DMS 273 treated with DMSO at 0.1 percent for 48 hours (cell line): Measurements from ENCODE around the gene RPS6KA4.
A peak's percentile ranks its signal among the peaks of the same experiment; 100 is the strongest.
"Not testable (repeated sequence)": the region's sequence is repeated elsewhere in the genome, so short reads cannot be mapped to it uniquely, and the experiment has no call there.

ENCODE experiments used
- DNase-seq: peaks from one replicate; lab custom pipeline; 2025; lab: John Stamatoyannopoulos, UW

Gene RPS6KA4

GRCh38 chr11:64387916-64388315 is 29.0 kb downstream of the RPS6KA4 start:
- no peak for DNase-seq

GRCh38 chr11:64388894-64389293 is 29.9 kb downstream of the RPS6KA4 start:
- no peak for DNase-seq

- no peak for DNase-seq
These were observed 30.9 kb downstream of the RPS6KA4 start for GRCh38 chr11:64389851-64390250.

GRCh38 chr11:64390558-64390957 is 31.6 kb downstream of the RPS6KA4 start:
- no peak for DNase-seq

- DNase-seq = no peak
These were observed 32.9 kb downstream of the RPS6KA4 start for GRCh38 chr11:64391839-64392238.

- no peak for DNase-seq
These were observed 36.6 kb downstream of the RPS6KA4 start for GRCh38 chr11:64395545-64396078.

- no peak for DNase-seq
These were observed 37.2 kb downstream of the RPS6KA4 start for GRCh38 chr11:64396079-64396591.

- DNase-seq = no peak
These were observed 41.1 kb downstream of the RPS6KA4 start for GRCh38 chr11:64400102-64400501.

- no peak for DNase-seq
These were observed 41.7 kb downstream of the RPS6KA4 start for GRCh38 chr11:64400667-64401066.

GRCh38 chr11:64401775-64402174 is 42.8 kb downstream of the RPS6KA4 start:
- no peak for DNase-seq

GRCh38 chr11:64403106-64403505 is 44.1 kb downstream of the RPS6KA4 start:
- DNase-seq = no peak

GRCh38 chr11:64406221-64406946 is 47.4 kb downstream of the RPS6KA4 start:
- DNase-seq = no peak

GRCh38 chr11:64407221-64407620 is 48.3 kb downstream of the RPS6KA4 start:
- DNase-seq = no peak

- DNase-seq = no peak
These were observed 48.7 kb downstream of the RPS6KA4 start for GRCh38 chr11:64407630-64408029.

GRCh38 chr11:64409278-64409677 is 50.3 kb downstream of the RPS6KA4 start:
- DNase-seq = no peak

GRCh38 chr11:64409707-64410403 is 50.9 kb downstream of the RPS6KA4 start:
- peak; percentile 92 for DNase-seq

GRCh38 chr11:64410404-64410734 is 51.4 kb downstream of the RPS6KA4 start:
- DNase-seq = no peak

- no peak for DNase-seq
These were observed 54.5 kb downstream of the RPS6KA4 start for GRCh38 chr11:64413417-64413816.

GRCh38 chr11:64415286-64415685 is 56.3 kb downstream of the RPS6KA4 start:
- DNase-seq = no peak

- DNase-seq = no peak
These were observed 57.2 kb downstream of the RPS6KA4 start for GRCh38 chr11:64415996-64416728.

- DNase-seq = not testable (repeated sequence)
These were observed 59.3 kb downstream of the RPS6KA4 start for GRCh38 chr11:64418233-64418632.

GRCh38 chr11:64419257-64419790 is 60.4 kb downstream of the RPS6KA4 start:
- no peak for DNase-seq
